ENCODE data around the gene PRKX.
"Not testable (repeated sequence)": the region's sequence is repeated elsewhere in the genome, so short reads cannot be mapped to it uniquely, and the experiment has no call there.

Gene PRKX

DNA sequence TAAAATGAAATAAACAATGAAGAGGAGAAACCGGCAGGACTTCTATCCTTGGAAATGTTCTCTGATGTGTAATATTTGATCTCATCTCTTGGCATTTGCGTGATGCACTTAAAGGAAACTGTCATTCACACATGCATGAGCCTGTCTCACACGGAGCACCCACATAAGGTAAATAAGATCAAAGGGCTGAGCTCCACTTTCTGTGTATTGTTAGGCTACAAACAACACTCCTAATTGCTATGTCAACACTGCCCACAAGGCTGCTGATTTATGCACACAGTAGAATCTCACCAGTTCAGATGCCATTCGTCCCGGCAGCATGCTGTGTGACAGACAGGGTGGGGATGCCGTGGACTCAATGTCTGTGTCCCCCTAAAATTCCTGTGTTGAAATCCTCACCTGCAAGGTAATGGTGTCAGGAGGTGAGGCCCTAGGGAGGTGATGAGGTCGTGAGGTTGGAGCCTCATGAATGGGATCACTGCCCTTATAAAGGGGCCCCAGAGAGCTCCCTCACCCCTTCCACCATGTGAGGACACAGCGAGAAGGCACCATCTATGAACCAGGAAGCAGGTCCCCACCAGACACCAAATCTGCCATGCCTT, 5.7 kb downstream of the PRKX start:
- not testable (repeated sequence) for DNase-seq

DNA sequence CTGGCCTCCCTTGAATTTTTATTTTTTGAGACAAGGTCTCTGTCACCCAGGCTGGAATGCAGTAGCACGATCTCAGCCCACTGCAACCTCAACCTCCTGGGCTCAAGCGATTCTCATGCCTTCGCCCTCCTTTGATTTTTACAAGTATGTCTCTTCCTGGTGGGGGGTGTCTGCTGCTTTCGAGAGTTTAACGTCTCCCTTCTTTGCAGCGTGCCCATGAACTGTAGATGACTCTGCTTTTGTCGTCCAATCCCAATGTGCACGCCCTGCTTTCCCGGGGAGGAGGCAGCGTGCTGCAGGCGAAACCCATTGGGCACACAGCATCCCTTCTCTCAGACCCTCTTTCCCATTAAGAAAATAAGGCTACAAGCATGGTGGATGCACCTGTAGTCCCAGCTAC, 7.0 kb downstream of the PRKX start:
- DNase-seq, result no peak

DNA sequence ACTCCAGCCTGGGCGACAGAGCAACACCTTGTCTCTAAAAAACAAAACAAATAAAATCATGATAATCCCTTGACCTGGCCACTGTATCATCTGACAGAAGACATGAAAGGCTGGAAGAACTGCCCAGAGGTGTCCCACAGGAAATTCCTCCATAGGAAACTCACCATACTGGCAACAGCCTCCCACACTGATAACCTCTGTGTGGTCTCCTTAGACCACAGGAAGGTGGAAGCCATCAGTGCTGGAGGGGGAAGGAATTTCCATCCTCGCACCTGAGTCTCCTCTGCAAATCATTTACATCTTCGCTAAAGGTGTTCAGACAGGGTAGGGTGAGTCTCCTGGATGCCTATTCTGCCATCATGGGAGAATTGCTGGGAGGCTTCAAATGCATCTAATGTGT, 10.2 kb downstream of the PRKX start:
- not testable (repeated sequence) for DNase-seq

DNA sequence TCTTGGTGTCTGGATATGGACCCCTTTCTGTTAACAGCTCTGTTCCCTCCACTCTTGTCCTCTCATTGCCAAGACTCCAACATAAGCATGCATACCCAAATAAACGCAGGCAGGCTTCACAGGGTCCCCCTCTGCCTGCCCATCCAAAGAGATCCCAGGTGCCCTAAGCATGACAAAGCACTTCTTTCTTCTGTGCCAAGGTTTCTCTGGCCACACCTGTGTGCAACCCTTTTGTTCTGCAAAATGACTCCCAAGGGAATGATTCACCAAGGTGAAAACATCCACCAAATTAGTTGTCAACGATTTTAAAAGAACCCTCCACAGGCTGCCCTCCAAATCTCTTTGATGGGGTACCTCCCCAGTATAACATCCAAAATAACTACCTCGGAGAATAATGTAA, 11.4 kb downstream of the PRKX start:
- not testable (repeated sequence) for DNase-seq

DNA sequence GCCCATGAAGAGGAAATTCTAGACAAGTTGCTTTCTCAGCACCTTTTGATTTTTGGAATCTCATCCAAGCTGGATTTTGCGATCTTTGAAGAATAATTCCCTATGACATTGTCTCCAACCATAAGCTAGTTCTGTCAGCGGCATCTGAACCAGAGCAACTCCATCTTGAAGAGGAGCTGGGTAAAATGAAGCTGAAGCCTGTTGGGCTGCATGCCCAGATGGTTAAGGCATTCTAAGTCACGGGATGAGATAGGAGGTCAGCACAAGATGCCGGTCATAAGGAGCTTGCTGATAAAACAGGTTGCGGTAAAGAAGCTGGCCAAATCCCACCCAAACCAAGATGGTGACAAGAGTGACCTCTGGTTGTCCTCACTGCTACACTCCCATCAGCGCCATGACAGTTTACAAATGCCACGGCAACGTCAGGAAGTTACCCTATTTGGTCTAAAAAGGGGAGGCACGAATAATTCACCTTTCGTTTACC, 12.0 kb downstream of the PRKX start:
- DNase-seq, result not testable (repeated sequence)

DNA sequence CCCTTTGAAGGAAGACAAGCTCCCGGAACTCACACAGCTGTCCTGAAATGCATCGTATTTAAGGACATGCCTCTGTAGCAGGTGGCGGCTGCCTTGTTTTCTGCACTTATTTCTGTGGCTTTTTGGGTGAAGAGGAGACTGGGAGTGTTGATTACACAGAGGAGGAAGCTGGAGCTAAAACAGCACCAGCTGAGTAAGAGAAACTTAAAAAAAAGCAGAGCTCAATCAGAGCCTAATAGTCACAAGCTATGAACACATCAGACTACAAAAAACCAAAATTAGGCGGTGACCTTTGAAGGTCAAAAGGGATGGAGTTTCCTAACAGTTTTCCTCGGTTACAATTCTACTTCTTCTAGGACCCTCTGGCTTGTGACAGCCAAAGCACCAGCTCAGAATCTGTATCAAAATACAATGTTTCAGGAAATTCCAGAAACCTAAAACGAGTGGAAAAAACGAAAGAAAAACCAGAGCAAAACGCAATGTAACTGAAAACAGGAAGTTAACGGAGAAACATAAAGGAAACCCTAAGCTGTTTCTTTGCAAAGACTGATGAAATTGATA, 13.5 kb downstream of the PRKX start:
- no peak for DNase-seq

DNA sequence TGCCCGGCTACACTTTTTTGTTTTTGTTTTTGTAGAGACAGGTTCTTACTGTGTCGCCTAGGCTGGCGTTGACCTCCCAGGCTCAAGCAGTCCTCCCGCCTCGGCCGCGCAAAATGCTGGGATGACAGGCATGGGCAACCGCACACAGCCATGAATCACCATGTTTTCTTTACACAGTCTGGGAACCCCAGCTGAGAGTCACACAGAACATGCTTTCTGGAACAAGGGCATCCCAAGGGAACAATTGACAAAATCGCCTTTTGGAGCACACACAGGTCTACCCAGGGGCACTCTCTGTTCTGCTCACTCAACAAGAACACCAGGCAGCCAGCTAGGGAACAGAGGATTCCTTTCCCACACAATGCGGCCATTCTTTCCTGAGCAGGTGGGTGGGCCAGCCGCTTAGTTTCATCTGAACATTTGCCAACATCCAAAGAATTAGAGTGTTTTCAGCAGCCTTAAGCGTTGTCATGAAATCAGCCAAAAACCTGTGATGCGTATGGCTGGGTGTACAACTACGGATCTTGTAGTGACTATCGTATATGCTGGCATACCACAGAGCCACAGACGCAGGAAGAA, 15.7 kb downstream of the PRKX start:
- DNase-seq, result no peak

DNA sequence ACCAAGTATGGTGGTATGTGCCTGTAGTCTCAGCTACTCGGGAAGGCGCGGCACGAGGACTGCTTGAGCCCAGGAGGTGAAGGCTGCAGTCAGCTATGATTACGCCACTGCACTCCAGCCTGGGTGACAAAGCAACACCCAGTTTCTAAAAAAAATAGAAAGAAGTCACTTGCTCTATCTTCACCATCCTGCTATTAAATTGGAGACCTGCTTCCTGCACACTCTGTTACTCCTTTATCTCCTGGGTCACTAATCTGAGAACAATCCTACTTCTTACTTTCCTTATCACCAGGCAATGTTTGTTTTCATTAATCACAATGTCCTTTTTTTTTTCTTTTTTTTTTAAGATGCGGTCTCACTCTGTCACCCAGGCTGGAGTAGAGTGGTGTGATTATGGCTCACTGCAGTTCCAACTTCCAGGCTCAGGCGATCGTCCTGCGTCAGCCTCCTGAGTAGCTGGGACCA, 16.2 kb downstream of the PRKX start:
- DNase-seq, result no peak

DNA sequence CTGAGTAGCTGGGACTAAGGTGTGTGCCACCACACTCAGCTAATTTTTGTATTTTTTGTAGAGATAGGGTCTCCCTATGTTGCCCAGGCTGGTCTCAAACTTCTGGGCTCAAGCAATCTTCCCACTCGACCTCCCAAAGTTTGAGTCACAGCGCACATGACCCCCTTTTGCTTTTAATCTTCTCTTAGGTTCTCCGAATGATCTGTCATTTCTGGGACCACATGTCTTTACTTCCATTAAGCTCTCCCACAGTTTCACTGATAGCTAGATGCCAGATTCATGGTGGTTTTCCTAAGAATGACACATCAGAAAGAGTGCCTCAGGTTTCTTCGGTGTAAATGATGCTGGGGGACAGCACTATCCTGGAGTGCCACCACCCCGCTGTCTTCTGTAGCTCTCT, 17.9 kb downstream of the PRKX start:
- DNase-seq, result no peak

DNA sequence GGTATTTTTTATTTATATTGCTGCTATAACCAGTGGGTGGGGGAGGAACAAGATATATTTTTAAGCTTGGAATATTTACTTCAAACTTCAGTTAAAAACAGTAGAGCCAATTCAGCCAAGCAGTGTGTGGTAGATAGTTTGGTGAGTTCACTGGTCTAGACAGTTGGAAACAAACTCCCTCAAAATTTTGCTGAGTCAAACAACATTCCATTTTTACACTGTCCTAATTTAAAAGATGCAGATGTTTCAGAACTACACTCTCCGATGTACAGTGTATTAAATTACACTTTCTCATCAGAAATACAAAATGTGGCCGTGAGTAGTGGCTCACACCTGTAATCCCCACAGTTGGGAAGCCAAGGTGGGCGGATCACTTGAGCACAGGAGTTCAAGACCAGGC, 23.3 kb downstream of the PRKX start:
- no peak for DNase-seq

DNA sequence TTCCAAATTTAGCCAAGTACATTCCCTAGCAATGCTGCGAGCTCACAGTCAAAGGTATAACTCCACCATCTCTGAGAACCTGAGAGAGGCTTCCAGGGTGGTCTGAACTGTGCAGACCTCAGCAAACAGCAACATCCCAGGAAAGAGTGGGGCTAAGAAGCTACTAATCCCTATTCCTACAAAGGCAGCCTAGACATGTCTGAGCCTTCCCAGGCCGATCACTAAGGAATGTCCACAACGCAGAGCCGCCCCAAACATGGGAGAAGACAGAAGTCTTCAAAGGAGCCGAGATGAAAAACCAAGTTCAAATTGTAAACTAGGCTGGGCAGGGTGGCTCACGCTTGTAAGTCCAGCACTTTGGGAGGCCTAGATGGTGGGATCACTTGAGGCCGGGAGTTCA, 30.2 kb downstream of the PRKX start:
- DNase-seq, result not testable (repeated sequence)

DNA sequence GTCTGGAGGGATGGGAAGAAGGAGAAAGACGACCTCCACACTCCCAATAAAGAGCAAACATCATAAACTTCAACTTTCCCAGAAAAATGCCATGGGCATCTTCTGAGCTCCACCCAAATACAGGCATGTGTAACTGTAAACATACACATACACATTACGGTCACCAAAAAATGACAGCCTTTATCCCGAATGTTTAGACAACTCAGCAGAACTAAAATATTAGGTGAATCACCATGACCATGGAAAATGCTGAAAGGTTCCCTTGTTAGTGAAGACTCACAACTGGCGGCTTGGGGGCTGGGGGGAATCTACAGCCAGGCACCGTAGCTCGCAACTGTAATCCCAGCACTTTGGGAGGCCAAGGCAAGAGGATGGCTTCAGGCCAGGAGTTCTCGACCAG, 33.0 kb downstream of the PRKX start:
- DNase-seq, result no peak

DNA sequence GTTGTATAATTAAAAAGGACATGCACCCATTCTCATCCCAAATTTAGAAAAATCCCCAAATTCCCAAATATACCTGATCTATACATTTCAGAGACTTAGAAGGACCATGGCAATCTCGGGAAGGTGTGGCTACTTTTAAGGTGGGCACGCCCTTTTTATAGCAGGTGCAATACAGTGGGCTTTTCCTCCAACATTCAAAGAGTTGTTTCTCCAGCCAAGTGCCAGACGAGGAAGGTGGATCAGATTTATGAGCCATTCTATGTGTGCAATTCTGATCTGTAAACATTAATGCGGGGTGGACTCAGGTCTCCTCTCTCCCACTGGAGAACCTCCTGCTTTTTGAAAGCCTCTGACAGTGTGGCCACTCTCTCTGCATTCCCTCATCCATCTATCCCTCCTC, 33.8 kb downstream of the PRKX start:
- DNase-seq, result no peak

DNA sequence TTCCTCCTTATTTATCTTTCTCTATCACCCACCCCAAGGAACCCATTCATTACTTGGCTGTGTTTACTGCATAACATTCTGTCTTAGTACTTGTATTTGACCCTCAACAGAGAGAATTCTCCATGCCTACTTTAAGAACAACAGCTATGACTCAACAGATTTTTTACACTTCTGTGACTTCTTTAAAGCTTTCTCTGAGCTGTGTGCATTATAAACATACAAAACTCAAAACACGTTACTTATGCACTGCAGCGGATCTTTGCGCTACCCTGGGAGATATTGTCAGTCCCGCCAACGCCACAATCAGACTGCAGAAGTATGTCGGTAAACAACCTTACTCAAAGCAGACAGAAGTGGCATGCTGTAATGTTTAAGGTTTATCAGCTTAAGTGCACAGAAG, 35.1 kb downstream of the PRKX start:
- DNase-seq, result no peak

DNA sequence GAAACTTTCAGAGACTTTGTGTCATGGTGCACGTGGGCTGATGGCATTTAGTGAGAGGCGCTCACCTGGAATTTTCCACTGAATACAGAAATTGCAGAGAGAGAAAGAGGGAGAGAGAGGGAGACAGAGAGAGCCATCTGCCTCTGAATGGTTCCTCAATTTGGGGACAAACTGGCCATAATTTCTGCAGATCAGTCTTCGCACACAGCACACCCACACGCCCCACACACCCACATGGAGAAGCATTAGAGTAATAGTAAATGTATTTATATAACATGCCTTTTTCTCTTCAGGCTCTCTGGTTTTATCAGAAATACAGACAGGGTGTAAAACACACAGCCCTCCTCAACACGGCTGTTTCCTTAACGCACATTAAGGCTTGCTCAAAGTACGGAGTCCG, 38.6 kb downstream of the PRKX start:
- DNase-seq, result no peak

DNA sequence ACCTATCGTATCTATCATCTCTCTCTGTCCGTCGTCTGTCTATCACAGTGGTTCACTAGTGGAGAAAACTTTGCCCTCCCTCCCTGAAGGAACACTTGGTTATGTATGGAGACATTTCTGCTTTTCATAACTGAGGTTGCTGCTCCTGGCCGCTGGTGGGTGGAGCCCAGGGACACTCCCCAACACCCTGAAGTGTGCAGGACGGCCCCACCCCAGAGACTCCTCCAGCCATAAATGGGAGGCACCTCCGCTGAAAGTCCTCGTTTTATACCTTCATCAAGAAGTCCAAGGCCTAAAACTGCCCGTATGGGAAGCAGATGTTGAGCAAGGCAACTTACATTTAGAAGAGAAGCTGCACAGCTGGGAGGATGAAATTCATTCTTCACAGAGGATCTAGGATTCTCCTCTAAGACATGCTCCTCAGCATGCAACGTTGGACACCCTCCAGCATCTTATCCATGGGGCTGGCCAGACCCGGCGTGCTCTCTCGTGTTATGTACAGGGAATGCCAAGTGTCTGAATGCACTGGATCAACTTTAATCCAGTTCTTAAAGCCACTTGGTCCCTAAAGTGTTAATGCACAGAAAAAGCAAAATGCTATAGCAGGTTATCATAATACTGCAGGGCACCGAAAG, 43.5 kb downstream of the PRKX start:
- DNase-seq, result no peak

DNA sequence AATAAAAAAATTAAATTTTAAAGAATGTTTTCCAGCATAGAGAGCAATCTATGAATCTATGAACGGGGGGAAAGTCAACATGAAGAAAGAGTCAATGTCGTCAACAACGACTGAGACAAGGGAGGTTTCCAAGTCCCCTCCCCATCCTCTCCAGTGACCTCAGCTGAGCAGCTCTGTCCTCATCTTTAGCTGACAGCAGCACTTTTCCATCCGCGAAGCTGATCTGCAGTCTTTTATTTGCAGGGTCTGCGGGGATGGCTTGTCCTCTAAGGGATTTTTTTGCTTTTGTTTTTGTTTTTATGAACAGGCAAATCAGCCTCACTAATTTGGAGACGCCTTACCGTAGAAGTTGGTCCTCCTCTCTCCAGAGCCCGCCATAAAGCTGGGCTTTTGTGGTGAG, 46.5 kb downstream of the PRKX start:
- DNase-seq, result no peak

DNA sequence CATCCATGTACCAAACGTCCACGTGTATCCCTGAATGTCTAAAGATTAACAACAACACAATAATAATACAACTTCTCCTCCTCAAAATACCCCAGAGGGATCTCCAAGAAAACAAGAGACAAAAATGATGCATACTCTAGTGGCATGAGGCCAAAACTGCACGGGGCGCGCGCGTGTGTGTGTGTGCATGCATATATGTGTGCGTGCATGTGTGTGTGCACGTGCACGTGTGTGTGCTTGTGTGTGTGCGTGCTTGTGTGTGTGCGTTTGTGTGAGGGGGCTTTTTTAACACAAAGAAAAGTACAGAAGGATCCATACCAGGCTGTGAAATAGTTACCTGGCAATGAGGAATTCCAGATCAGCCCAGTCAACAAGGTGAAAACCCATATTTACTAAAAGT, 48.5 kb downstream of the PRKX start:
- DNase-seq, result no peak

DNA sequence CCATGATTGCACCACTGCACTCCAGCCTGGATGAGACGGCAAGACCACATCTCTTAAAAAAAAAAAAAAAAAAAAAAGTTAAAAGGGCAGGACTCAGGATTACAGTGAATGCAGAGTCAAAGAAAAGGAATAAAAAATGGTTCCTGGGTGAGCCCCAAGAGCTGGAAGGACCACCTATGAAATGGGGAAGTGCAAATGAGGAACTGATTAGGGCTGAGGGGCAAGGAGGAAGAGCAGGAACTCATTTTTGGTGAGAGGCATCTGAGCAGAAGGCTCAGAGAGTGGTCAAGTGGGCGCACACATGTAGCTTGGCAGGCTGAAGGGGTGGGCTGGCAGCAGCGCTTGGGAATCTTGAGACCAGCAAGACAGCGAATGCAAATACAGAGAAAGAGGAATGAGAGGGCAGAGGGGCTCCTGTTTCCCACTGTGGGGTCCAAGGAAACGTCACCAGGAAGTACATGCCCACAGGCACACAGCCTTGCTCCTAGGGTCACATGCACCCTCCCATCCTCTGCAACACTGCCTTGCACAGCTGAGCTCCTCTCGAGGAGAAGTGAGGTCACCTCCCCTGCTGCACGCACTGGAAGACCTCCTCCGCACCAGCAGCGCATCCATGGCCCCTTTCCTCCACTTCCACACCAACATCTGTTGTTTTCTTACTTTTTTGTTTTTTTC, 49.7 kb downstream of the PRKX start:
- DNase-seq, result not testable (repeated sequence)

DNA sequence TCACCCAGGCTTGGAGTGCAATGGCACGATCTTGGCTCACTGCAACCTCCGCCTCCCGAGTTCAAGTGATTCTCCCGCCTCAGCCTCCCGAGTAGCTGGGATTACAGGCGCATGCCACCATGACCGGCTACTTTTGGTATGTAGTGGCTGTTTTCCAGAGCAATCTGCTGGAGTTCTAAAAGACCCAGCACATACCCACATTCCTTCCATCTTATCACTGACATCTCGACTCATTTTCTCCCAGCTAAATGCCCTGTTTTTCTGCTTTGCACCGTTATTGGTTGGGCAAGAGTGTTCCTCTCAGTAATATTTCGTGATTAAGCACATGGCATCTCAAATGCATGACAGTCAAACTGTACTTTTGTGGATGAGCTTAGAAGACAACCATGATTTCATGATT, 53.7 kb downstream of the PRKX start:
- no peak for DNase-seq

DNA sequence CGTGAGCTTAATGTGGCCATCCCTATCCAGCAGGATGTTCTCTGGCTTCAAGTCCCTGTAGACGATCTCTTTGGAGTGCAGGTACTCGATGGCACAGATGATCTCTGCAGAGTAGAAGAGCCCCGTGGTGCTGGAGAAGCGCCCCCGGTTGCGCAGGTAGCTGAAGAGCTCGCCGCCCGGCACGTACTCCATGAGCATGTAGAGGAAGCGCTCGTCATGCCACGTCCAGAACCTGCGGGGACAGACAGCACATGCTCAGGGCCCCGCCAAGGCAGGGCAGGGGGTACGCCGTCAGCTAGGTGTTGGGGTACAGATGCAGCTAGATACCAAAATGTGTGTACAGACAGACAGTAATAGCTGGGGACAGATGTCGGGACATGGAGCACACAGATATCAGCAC, 58.3 kb downstream of the PRKX start:
- no peak for DNase-seq

DNA sequence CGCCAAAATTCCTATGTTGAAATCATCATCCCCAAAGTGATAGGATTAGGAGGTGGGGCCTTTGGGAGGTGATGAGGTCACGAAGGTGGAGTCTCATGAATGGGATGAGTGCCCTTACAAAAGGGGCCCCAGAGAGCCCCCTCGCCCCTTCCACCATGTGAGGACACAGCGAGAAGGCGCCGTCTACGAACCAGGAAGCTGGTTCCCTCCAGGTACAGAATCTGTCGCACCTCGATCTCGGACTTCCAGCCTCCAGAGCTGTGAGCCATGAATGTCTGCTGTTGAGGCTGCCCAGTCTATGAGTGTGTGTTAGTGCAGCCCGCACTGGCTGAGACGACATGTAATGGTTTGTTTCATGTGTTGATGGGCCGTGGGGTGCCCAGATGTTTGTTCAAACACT, 60.3 kb downstream of the PRKX start:
- no peak for DNase-seq

DNA sequence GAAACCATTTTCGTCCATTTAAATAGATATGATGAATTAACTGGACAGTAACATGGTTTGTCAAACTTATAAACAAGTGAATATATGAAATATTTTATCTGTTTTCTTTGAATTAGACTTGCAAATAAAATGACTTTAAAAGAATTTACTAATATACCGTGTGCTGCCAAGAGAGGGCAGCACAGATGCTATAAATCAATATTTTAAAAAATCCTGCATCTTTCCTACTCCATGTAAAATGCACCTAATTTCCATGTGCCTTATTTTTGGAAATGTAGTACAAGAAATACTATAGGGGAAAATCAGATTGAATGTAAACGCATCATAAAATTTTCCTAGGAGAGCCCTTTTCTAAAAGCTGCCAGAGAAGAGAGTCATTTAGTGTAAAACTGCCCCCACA, 62.2 kb downstream of the PRKX start:
- no peak for DNase-seq

DNA sequence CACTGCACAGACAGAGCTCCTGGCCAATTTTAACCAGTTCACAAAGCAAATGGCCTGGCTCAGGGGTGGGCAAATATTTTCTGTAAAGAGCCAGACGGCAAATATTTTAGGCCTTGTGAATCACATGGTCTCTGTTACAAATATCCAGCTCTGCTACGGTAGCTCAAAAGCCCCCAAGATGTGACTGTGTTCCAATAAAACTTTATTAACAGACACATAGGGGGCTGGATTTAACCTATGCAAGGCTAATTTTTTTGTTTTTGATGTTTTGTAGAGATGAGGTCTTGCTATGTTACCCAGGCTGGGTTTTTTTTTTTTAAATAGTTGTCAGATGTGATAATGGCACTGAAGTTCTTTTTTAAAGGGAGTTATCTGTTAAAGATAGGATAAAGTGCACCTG, 65.4 kb downstream of the PRKX start:
- no peak for DNase-seq

Data from NCI-H187 (cell line).